Peyer's patch (tissue), 4 donors: ENCODE data around the gene PRR5L.

Source experiments
- POLR2A ChIP-seq, 2 donors: fragments of 450-650 bp; IDR thresholded peaks; one replicate each; pipeline ENCODE4 v1.5.1; 2017; ENCODE audit warnings: antibody characterized with exemption in 2 of 2, mild to moderate bottlenecking in 2 of 2, moderate library complexity in 2 of 2
- TF ChIP-seq, protein P1 (sequence below), 6 experiments: fragments of 450-650 bp in 4 of 6; fragments of 200-600 bp in 2 of 6; sonication (generic) in 1 of 6; IDR thresholded peaks; one replicate each; pipeline ENCODE4 v1.5.1; 2017 to 2019; ENCODE audit warnings: antibody characterized with exemption in 6 of 6, mild to moderate bottlenecking in 3 of 6, moderate library complexity in 1 of 6

- TF ChIP-seq, protein P1, sequence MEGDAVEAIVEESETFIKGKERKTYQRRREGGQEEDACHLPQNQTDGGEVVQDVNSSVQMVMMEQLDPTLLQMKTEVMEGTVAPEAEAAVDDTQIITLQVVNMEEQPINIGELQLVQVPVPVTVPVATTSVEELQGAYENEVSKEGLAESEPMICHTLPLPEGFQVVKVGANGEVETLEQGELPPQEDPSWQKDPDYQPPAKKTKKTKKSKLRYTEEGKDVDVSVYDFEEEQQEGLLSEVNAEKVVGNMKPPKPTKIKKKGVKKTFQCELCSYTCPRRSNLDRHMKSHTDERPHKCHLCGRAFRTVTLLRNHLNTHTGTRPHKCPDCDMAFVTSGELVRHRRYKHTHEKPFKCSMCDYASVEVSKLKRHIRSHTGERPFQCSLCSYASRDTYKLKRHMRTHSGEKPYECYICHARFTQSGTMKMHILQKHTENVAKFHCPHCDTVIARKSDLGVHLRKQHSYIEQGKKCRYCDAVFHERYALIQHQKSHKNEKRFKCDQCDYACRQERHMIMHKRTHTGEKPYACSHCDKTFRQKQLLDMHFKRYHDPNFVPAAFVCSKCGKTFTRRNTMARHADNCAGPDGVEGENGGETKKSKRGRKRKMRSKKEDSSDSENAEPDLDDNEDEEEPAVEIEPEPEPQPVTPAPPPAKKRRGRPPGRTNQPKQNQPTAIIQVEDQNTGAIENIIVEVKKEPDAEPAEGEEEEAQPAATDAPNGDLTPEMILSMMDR (IDR thresholded peaks at IDR 0.05): no peak
- TF ChIP-seq POLR2A (IDR thresholded peaks at IDR 0.05): no peak
These were observed 141.3 kb downstream of the PRR5L start for GRCh38 chr11:36437413-36437812.
